GM20000 (cell line): ENCODE data around the gene C2.

Experiments used
- DNase-seq: peaks from one replicate; pipeline ENCODE4 v3.0.0; 2012; ENCODE audit warnings: low spot score
- TF ChIP-seq, protein P1 (sequence below): IDR thresholded peaks from 2 replicates; pipeline ENCODE4 v1.5.1; 2012; ENCODE audit warnings: mild to moderate bottlenecking, control low read depth; ENCODE audit errors: extremely low read depth, missing control alignments

The C2 gene

DNA sequence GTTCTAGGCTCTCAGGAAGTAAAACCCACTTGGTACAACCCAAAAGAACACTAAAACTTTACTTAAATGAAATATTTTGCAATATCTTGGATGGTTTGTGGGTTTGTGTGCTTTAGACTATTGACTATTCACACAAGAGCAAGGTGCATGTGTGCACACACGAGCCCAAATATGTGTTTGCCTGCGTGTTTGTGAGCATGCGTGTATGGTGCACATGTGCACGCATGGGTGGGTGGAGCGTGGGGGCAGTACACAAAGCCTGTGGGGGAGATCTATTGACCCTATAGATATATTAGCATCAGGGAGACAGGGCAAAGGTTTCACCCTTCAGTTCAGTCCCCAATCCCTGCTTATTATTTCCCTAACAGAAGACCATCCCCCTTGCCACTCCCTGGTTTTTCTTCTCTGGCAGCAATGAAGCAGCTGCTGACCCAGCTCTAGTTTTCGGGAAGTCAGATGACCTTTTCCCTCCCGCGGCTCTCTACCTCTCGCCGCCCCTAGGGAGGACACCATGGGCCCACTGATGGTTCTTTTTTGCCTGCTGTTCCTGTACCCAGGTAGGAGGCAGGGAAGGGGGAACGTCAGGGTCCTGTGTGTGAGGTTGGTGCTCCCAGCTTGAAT lies at the start of gene C2:
Gene C2 (plus strand): TSS at position 476 of the 621 bp plus-strand sequence. CDS start 36 bp downstream, at position 512.
- no peak for DNase-seq
- TF ChIP-seq, protein P1, sequence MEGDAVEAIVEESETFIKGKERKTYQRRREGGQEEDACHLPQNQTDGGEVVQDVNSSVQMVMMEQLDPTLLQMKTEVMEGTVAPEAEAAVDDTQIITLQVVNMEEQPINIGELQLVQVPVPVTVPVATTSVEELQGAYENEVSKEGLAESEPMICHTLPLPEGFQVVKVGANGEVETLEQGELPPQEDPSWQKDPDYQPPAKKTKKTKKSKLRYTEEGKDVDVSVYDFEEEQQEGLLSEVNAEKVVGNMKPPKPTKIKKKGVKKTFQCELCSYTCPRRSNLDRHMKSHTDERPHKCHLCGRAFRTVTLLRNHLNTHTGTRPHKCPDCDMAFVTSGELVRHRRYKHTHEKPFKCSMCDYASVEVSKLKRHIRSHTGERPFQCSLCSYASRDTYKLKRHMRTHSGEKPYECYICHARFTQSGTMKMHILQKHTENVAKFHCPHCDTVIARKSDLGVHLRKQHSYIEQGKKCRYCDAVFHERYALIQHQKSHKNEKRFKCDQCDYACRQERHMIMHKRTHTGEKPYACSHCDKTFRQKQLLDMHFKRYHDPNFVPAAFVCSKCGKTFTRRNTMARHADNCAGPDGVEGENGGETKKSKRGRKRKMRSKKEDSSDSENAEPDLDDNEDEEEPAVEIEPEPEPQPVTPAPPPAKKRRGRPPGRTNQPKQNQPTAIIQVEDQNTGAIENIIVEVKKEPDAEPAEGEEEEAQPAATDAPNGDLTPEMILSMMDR: no peak

DNA sequence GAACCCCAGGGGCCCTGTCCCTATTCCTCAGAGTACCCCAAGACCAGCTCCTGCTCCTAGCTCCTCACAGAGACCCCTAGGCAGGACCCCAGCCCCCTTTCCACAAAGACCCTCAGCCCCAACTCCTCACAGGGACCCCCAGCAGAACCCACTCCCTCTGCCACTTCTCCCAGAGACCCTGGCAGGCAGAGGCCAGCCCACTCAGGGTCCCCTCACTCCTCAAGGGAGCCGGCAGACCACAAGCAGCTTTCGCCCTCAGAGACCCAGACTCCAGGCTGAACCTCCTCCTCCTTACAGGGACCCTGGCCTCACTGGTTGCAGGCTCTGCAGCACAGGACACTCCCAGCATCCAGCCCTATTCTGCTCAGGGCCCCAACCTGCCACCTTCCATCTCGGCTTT lies 49.3 kb upstream of the C2 start:
- TF ChIP-seq, protein P1: no peak
- no peak for DNase-seq

DNA sequence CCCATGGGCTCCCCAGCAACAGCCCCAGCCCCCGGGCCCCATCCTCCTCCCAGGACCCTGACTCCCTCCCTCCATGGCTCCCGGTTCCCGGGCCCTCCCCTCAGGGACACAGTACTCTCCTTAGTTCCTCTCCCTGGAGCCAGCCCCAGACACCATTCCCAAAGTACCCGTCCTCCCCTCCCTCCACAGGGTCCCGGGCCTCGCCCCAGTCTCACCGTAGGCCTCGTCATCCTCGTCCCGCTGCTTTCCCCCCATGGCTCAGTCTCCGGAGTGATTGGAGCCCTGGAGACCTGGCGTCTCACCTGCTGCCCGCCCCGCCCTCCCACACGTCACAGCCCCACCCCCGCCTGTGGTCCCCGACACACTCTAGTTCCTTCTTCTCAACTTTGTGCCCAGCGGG lies 48.8 kb upstream of the C2 start, which contains the start of gene SLC44A4:
Gene SLC44A4 (minus strand): TSS at position 272 of the 400 bp plus-strand sequence. CDS start 17 bp downstream, at position 255.
- TF ChIP-seq, protein P1: no peak
- DNase-seq: no peak

DNA sequence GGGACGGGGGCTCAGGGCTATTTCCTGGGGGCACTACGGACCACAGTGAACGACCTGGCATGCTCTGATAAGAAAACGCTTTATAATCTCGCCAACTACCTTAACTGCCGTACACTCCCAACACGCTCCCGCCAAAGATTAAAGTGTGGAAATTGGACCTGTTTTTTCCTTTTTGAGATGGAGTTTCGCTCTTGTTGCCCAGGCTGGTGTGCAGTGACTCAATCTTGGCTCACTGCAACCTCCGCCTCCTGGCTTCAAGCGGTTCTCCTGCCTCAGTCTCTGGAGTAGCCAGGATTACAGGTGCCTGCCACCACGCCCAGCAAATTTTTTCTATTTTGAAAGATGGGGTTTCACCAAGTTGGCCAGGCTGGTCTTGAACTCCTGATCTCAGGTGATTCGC lies 48.4 kb upstream of the C2 start:
- TF ChIP-seq, protein P1: no peak

DNA sequence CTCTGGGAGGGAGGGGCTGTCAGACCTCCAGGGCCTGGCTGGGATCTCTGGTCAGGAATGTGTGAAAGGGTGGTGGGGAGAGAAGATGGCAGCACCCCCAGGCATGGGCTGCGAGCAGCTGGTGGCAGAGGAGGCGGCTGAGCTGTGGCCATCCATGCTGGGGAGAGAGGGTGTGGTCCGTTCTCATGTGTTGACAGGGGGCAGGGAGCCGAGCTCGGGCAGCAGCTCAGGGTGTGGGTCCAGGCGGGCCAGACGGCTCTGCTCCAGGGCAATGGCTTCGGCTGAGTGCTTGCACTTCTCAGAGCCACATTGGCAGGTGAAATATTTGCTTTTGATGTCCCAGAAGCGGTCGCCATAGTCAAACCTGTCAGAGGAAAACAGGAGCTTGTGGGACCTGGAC lies 47.6 kb upstream of the C2 start:
- TF ChIP-seq, protein P1: no peak
- DNase-seq: no peak

More for the DNA sequence above, 48.4 kb upstream of the C2 start:
- DNase-seq: no peak

DNA sequence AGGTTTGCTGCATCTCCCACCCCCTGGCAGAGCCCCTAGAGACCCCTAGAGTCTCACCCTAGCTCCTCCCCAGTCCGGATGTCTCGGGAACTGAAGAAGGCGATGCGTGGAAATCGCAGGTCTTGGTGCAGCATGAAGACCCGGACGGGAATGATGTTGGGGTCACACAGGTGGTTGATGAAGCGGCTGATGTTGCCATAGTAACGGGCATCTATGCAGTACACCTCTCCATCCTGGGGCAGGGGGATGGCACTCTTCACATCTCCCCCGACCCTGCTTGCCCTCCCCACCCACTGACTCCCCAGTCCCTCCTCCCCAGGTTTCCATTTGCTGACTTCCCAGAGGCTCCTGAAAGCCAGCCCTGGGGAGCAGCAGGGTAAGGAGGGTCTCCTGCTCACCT lies 46.9 kb upstream of the C2 start:
- DNase-seq: no peak
- TF ChIP-seq, protein P1: no peak

DNA sequence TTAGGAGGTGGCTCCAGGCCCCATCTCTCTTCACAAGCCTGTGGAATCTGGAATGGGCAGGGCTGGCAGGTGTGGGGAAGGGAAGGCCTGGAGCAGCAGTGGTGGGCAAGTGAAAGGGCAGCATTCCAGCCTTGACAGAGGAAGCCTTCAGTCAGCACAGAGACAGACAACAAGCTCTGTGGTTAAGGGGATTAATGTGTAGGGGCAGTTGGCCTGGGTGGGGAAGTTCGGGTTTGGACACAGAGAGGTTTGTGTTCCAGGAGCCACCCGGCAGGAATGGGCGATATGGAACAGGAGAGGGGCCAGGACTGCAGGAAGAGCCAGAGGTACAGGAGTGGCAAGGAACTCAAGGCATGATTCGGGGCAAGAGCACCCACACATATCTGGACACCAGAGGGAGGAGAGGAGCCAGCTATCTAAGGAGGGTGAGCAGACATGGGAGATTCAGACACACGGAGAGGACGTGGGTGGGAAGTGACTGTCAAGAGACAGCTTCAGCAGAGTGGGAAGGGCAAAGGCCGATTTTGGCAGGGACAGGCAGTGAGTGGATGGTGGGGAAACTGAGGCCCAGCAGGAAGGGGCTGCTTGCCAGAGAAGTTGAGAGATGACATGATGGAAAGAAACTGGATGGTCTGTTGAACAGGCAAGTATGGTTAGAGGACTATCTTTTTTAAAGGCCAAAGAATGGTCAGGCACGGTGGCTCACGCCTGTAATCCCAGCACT lies 46.2 kb upstream of the C2 start:
- TF ChIP-seq, protein P1: no peak
- no peak for DNase-seq
